Activated CD8-positive, alpha-beta memory T cell treated with anti-CD3 and anti-CD28 coated beads for 48 hours (primary cell): ENCODE results near the gene PPDPF.
A peak's percentile ranks its signal among the peaks of the same experiment; 100 is the strongest.
"Not testable (repeated sequence)": the region's sequence is repeated elsewhere in the genome, so short reads cannot be mapped to it uniquely, and the experiment has no call there.

Source experiments
- DNase-seq, 3 experiments: peaks; one replicate each; pipeline ENCODE4 v3.0.0-alpha.2; 2020; ENCODE audit warnings: low read depth in 2 of 3, low spot score in 2 of 3

PPDPF gene, protein sequence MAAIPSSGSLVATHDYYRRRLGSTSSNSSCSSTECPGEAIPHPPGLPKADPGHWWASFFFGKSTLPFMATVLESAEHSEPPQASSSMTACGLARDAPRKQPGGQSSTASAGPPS

DNA sequence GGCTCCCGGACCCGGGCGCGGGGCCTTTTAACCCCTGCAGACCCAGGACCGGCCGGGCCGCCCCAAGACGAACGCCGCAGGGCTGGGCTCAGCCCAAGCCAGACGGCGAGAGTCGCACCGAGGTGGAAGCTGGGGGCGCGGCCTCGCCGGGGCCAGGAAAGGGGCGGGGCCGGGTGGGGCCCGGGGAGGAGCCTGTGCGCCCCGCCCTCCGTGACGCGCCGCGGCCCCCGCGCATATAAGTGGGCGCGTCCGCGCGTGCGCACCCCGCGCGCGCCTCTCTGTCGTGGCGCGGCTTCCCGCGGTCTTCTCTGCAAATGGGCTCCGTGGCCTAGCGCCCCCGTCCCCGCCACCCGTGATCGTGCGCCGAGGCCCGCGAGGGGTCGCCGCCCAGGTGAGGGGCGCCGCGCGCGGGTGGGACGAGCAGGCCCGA, at the start of gene PPDPF:
TSS of gene PPDPF (plus strand) at position 262 of the 430 bp plus-strand sequence. CDS start 544 bp downstream, outside the sequence.
- peak; percentile 69 to 80 (median 79) for DNase-seq

DNA sequence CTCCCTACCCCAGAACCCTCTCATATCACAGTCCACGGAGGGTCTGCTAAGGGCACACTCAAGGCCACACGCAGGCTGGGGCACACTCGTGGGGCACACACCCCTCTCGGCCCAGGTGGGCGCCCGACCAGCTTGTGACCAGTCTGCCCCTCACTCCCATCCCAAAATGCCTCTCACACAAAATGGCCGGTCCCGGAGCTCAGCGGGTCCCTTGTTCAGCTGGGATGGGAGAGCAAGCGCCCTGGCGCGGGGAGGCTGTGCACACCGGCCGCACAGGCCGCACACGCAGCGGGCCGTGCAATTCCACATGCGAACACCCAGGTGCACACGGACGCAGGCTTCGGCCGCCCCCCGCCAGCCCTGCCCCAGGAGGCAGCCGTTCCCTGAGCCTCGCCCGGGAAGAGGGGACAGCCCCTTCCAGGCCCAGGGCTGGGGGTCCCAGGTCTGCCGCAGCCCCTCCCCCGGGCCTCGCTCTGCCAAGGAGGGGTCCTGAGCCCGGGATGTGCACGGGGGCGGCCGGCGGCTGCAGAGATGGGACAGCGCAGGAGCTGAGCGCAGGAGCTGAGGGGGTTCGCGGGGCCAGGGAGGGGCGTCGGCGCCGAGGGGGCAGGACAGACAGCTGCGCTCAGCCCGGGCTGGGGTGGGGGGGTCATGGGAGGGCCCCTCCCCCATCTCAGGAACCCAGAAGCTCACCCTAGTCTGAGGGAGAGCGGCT, 49.4 kb upstream of the PPDPF start:
- DNase-seq = no peak

DNA sequence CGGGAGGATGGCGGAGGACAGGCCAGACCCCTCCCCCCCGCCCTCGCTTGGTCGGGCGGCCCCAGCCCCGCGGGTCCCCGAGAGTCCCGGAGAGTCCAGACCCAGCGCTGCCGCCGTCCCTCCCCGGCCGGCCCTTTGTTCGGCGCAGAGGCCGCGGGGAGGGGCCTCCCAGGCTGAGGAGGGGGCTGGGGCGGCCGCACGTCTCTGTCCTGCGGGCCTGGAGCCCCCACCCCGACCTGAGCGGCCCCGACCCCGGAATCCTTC, 48.9 kb upstream of the PPDPF start:
- DNase-seq = no peak

DNA sequence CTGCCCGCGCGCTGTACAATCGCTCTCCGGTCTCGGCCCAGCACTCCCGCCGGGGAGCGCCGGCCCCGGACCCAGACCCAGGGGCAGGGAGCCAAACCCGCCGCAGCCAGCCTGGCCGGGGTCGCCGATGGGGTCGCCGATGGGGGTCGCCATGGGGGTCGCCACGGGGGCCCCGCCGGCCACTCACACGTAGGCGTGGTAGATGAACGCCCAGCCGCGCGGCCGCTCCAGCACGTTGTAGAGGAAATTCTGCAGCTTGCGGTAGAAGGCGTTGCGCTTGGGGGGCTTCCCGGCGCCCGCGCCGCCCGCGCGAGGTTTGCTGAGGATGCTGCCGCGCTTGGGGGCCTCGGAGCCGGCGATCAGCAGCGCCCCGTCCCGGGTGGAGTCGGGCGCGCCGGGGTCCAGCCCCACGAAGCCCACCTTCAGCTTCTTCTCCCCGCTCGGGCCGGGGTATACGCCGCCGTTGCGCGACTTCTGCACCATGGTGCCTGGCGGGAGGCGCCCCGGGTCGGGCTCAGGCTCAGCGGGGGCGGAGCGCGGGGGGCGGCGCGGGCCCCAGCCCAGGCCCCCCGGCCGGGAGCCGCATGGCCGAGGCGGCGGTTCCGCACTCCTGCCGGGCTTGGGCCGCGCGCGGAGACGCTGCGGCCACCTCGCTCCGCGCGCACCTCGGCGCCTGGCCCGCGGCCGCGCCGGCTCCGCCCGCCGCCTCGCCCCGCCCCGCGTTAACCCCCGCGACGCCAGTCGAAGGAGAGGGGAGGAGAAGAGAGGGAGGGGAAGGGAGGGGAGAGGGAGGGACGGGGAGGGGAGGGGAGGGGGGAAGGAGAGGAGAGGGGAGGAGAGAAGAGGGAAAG, 48.4 kb upstream of the PPDPF start, which contains the start of gene KCNQ2:
TSS of gene KCNQ2 (minus strand) at position 675 of the 851 bp plus-strand sequence. CDS start at position 483, 192 bp downstream.
- DNase-seq = no peak

DNA sequence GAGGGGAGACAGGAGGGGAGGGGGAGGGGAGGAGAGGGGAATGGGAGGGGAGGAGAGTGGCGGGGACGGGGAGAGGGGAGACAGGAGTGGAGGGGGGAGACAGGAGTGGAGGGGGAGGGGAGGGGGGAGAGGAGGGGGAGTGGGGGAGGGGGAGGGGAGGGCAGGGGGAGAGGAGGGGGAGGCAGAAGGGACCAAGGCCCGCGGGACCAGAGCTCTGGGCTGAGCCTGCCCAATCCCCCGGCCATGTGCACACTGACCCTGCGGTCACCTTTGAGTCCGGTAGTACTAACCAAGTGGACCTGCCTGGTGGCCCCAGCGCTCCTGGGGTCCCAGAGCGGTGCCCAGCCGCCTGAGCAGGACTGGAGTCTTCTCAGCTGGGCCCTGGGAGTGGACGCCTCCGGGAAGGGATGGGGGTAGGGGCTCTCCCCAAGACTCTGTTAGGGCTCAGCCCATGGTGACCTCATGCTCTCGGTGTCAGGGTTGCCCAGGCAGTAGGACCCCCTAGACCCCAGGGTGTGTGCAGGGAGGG, 47.6 kb upstream of the PPDPF start:
- DNase-seq = no peak

DNA sequence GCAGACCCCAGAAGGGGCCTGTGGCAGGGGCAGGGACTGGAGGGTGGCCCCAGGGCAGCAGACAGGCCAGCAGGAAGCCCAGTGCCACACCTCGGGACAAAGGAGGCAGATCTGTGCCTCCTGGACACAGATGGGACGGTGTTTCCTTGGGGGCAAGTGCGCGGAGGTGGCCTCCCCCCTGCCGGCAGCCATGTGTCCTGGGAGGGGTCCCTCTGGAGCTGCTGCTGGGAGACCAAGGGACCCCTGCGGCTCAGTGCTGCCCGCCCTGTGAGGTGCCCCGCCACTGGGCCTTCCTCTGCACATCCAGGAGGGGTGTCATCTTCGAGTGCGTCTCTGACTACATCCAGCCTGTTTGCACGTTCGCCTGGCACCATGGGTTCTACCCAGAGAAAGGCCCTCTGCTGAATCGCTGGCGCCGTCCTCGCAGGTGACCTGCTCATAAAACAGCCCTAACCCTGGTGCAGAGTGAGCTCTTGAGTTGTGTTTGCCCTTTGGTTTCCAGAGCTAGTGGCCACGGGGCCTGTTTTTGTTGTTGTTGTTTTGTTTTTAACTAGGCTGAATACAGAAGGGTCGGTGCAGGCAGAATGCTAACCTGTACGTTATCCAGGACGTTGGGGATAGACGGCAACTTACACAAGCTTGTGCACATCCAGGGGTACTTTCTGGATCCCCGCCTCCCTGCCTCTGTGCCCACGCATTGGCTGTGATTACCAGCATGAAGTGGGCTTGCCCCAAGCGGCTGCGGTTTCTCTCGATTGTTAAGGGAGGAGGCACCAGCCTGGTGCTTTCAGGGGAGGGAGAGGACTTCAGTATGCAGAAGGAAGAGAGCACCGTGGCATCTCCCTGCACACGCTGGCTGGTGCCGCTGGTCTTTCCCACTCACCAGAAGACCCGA, 46.8 kb upstream of the PPDPF start:
- DNase-seq = no peak

DNA sequence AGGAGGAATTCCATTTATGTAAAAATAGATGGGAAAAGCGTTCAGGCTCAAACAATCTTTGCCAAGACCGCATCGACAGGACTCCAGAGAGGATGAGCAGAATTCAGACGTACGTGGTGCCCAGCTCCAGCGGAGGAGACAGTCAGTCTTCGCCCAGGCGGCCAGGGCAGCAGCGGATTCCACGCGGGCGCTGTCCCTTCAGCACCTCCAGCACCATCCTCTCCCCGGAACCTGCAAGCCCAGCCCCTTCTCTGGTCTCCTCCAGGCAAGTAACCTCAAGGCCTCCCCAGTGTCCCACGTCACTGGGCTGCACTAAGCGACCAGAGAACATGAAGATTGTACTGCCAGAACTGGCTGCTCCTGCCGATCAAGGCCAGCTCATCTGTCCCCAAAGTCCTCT, 45.4 kb upstream of the PPDPF start:
- no peak for DNase-seq

DNA sequence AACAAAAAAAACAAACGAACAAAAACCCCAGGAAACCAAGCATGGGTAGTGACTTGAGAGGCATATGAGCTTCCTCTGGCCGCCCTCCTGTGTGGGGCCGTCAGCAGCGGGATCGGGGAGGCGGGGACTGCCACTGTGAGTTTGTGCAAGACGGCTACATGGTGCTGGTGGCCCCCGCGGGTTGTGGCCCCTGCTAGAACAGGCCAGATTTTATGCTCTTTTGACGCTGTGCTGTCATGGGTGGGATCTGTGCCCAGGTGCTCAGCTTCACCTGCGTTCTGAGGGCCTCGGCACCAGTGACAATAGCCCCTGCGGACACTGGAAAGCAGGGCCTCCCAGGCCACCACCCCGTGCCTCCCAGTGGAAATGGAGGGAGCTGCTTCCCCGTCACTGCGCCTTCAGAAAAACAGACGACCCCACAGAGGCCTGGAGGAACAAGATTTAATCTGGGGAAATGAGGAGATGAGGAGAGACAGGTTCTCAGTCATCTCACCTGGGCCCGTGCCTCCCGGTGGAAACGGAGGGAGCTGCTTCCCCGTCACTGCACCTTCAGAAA, 43.4 kb upstream of the PPDPF start:
- no peak for DNase-seq

DNA sequence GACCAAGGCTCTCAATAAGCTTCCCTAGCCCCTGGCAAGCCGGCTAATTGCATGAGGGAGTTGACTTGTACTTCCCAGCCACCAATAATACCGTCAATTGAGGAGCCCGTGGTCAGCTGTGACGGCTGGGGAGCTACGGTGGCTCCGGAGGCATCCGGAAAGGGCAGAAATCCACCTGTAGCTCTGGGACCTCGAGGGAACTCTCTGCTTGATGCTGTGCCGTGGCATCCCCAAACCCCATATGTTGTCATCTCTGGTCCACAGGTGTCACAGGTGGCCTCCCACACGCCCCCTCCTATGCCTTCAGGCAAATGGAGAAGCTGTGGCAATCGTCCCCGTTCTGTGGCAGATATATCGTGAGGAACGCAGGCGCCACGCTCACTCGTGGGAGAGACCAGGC, 42.6 kb upstream of the PPDPF start:
- DNase-seq = no peak

DNA sequence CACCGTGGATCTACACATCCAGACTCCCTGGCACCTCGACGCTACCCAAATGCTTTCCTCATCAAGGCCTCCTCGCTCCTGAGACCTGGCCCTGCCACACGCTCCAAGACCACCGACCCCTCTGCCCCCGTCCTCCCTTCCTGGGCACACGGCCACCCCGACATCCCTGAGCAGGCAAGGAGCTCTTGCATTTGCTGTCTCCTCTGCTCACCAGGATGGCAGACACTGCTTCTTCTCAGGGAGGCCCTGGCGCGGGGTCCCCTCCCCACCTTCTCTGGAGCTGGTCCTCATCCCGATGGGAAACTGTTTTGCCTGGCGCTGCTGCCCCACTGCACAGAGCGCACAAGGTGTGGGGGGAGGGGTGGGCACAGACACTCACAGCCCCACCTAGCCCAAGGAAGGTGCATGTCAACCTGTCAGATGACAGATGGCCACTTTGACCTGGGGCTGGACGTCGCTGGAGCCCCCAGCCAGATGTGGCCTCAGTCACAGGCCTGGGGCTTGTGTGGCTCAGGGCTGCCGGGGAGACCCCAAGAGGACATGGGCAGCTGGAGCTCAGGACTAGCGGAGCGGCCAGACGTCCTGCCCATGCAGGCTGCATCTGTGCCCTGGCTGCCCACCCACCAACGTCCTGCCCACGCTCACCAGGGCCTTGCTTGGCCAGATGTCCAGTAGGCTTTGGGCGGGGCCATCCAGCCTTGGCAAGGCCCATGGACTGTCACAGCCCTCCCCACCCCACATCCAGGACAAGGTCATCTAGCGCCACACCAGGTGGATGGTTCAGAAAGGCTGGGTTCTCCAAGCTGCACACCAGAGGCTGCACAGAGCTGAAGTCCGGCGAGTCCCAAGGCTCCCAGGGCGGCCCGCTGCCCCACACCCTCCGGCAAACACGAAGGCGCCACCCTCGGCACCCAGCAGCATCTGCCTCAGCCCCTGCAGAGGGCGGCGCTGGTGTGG, 41.9 kb upstream of the PPDPF start:
- no peak for DNase-seq

DNA sequence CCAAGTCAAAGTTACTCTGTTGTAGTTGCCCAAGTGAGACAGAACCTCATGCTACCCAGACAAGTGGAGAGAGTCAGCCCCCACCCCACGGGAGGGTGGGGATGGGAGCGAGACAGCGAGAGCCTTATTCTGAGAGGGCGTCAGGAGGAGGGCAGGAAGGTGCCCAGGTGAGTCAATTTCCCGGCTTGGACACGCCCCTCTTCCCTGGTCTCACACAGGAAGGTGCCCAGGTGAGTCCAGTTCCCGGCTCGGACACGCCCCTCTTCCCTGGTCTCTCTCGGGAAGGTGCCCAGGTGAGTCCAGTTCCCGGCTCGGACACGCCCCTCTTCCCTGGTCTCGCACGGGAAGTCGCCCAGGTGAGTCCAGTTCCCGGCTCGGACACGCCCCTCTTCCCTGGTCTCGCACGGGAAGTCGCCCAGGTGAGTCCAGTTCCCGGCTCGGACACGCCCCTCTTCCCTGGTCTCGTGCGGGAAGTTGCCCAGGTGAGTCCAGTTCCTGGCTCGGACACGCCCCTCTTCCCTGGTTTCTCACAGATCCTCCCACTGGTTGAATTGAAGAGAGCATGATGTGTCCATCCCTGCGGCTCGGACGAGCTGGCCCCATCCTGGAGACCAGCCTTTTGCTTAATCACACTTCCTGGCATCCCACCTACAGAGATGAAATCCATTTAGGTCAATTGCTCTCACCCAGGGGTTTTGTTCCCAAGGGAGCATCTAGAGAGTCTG, 40.7 kb upstream of the PPDPF start:
- not testable (repeated sequence) for DNase-seq

DNA sequence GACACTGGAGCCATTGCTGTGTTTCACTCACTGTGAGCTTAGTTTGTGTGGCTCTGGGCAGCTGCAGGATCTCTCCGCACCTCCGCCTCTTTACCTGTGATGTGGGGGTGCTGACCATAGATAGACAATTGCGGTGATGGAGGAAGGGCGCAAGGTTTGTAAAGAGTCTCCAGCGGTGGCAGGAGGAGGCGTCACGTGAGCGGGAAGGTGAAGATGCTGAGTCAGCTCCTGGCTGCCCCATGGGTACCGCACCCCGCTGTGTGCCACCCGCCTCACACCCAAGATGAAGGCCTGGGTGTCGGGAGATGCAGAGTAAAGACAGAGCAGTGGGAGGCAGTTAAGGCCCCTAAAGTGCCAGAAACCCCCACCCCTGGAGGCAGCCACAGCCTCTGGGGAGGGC, 39.1 kb upstream of the PPDPF start:
- no peak for DNase-seq

DNA sequence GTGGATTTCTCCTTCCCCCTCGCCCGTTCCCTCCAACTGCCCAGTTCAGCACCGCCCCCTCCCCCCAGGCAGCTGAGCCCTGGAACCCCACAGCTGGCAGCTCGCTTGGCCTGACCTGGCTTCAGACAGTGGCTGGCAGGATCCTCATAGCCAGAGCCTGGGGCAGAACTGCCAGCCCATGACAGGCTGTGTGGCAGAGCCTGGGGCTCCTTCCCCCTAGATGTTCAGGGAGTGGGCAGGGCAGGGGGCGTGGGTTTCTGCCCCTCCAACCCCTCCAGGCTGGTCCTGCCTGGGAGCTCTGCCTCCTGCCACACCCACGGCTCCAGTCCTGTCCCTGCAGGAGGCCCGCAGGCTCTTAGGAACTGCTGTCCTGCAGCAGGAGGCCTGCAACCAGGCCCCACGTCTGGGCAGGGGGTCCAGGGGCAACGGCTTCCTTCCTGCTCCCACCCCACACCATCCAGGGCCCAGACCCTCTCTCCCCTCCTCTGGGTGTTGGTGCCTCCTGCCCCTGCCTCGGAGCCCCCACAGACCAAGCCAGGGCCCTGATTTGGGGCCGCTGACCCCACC, 38.5 kb upstream of the PPDPF start:
- no peak for DNase-seq

DNA sequence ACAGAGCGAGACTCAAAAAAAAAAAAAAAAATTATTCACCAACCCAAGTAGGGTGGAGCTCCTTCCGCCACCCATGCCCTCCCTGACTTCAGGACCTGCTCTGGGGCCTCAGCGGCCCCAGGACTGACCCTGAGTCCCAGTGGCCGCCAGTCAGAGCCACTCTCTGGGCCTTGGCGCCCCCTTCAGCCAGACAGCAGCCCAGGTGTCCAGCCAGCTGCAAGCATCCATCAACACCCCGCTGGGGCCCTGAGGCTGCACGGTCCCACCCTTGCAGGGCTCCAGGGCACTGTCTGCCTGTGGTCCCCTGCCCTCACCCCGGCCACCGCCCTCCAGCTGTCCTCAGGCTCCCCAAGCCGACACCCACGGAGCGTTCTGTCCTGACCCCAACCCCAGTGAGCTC, 36.7 kb upstream of the PPDPF start:
- DNase-seq = no peak

DNA sequence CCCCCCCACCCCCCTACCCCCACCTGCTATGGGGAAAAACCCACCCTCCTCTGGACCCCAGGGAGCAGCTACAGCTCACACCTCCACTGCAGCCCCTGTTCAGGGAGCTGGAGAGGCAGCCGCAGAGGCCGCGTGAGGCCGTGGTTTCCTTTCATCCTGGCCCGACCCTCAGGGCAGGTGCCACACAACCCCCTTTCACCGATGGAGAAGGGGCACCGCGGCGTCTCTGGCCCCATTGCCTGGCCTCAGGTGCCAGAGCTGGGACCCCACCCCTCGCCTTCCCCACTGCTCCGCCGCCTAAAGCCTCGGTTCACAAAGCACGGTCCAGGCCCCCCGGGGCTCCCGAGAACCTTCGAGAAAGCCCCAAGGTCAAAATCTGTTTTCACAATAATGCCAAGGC, 36.3 kb upstream of the PPDPF start:
- DNase-seq = no peak

DNA sequence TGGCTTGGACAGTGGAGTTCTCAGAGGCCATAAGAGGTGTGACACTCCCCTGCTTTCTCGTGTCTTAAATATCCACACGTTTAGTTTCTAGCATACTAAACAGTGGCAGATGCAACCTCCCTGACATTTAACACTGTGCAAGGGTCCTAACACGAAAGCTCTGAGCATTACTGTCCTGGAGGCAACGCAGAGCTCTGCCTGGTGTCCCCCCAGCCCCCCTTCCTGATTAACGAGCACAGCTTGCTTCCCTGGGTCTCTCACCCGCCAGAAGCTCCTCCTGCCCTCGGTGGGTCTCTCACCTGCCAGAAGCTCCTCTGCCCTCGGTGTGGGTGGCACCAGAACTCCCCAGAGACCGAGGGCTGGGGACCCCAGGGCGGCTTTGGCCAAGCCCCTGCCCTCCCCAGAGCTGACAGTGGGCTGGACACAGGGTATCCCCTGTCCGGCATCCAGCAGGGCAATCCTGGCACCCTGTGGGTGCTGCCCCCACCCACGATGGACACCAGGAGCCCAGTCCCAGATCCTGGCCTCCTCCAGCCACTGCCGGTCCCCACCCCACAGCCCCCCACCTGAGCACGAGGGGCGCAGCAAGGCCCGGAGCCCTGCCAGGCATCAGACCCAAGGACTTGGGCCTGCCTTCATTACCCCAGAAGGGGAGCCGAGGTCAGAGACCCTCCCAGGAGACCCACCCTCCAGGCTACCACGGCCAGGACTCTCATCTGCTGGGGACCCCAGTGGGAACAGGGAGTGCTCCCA, 35.7 kb upstream of the PPDPF start:
- DNase-seq = no peak

DNA sequence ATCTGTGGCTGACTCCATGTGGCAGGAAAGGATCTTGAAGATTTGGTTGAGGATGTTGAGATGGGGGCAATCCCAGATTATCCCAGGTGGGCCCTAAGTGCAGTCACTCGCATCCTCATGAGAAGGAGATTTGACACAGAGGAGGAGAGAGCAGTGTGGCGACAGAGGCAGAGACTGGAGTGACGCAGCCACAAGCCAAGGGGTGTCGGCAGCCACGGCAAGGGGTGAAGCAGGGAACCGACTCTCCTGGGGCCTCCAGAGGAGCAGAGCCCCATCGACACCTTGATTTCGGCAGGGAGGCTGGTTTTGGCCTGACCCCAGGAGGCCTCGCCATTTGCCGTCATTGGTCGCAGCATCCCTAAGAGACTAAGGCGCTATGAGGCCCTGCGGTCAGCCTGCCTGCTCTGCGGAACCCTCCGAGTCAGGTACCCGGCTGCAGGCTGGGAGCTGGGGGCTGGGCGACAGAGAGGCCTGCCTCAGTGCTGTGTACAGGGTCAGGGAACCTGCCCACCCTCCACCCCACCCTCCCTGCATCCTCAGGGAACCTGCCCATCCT, 34.2 kb upstream of the PPDPF start:
- no peak for DNase-seq
